IMR-90 (cell line): ENCODE results near the gene HGFAC. TPM values are rescaled to one million over a fixed set of nuclear protein-coding genes. Genes with fewer than 3 reads are reported as not detected.

Experiments used
- ATAC-seq: fragments of 200-7000 bp; cut with Tn5 transposase; 2 replicates; pipeline ENCODE4 v1.9.1; 2020; ENCODE audit warnings: low read depth, mild to moderate bottlenecking, moderate library complexity
- BruUV-seq: library from RNA; stranded (reverse); fragments of 400-500 nt; replicated peaks from 2 replicates; lab custom pipeline; 2021; lab: Mats Ljungman, UMichigan
- CTCF ChIA-PET: fragments of 300-600 bp; formaldehyde crosslinking; extraction: SDS; loops from one replicate; lab custom pipeline; 2021; ENCODE audit warnings: antibody characterized with exemption; lab: Yijun Ruan, JAX
- POLR2A ChIA-PET: fragments of 300-600 bp; sonication (Branson Sonifier 250); formaldehyde crosslinking; loops from one replicate; lab custom pipeline; 2022; ENCODE audit warnings: antibody characterized with exemption; ENCODE audit not compliant: unreplicated experiment; lab: Charles Lee
- DNase-seq: peaks from one replicate; pipeline ENCODE4 v3.0.0; 2013
- H2AFZ ChIP-seq: replicated peaks from 2 replicates; pipeline ENCODE3; 2013; ENCODE audit warnings: low read length, mild to moderate bottlenecking; ENCODE audit not compliant: poor library complexity
- H2AK5ac ChIP-seq: 2 replicates; pipeline ENCODE4 v1.6.1; 2013; ENCODE audit warnings: low read depth, low read length, inconsistent platforms
- H2AK9ac ChIP-seq: replicated peaks from 2 replicates; pipeline ENCODE3; 2013; ENCODE audit warnings: mild to moderate bottlenecking, low read depth, low read length, moderate library complexity; ENCODE audit not compliant: poor library complexity
- H2BK120ac ChIP-seq: 2 replicates; pipeline ENCODE4 v1.6.1; 2013; ENCODE audit warnings: low read depth, low read length, inconsistent platforms
- H2BK15ac ChIP-seq: 3 replicates; pipeline ENCODE4 v1.6.1; 2013; ENCODE audit warnings: low read depth, low read length, inconsistent platforms
- H2BK20ac ChIP-seq: 2 replicates; pipeline ENCODE4 v1.6.1; 2013; ENCODE audit warnings: low read depth, mild to moderate bottlenecking, inconsistent platforms, low read length, moderate library complexity
- H2BK5ac ChIP-seq: 2 replicates; pipeline ENCODE4 v1.6.1; 2013; ENCODE audit warnings: mild to moderate bottlenecking, low read depth, low read length, inconsistent platforms; ENCODE audit not compliant: poor library complexity, severe bottlenecking
- H3K14ac ChIP-seq: replicated peaks from 2 replicates; pipeline ENCODE4 v1.6.1; 2013; ENCODE audit warnings: low read depth, low read length, inconsistent platforms
- H3K18ac ChIP-seq: 2 replicates; pipeline ENCODE4 v1.6.1; 2013; ENCODE audit warnings: low read depth, low read length, control low read depth
- H3K23ac ChIP-seq: 2 replicates; pipeline ENCODE4 v1.6.1; 2013; ENCODE audit warnings: low read depth, low read length, inconsistent platforms
- H3K27ac ChIP-seq: 2 replicates; pipeline ENCODE4 v1.5.1; 2013; ENCODE audit warnings: mild to moderate bottlenecking, control low read depth, low read length; ENCODE audit not compliant: insufficient read depth
- H3K27me3 ChIP-seq: 2 replicates; pipeline ENCODE4 v1.6.1; 2013; ENCODE audit warnings: low read length; ENCODE audit not compliant: control insufficient read depth, insufficient read depth
- H3K36me3 ChIP-seq: 2 replicates; pipeline ENCODE4 v1.6.1; 2013; ENCODE audit warnings: low read length, mixed read lengths; ENCODE audit not compliant: control insufficient read depth, insufficient read depth
- H3K4ac ChIP-seq: 2 replicates; pipeline ENCODE4 v1.6.1; 2013; ENCODE audit warnings: low read depth, low read length, inconsistent platforms
- H3K4me1 ChIP-seq: 2 replicates; pipeline ENCODE4 v1.6.1; 2013; ENCODE audit warnings: low read length, mixed read lengths; ENCODE audit not compliant: control insufficient read depth, insufficient read depth
- H3K4me2 ChIP-seq: 2 replicates; pipeline ENCODE4 v1.6.1; 2013; ENCODE audit warnings: low read depth, mild to moderate bottlenecking, control low read depth, low read length, moderate library complexity
- H3K4me3 ChIP-seq: 2 replicates; pipeline ENCODE4 v1.5.1; 2013; ENCODE audit warnings: low read depth, mild to moderate bottlenecking, control low read depth, low read length, moderate library complexity; ENCODE audit not compliant: insufficient read depth
- H3K56ac ChIP-seq: 2 replicates; pipeline ENCODE4 v1.6.1; 2013; ENCODE audit warnings: low read length, inconsistent platforms; ENCODE audit not compliant: insufficient read depth; ENCODE audit errors: extremely low read depth
- H3K79me1 ChIP-seq, 2 experiments: 2 replicates each; pipeline ENCODE4 v1.6.1; 2013; ENCODE audit warnings: low read length in 2 of 2, inconsistent platforms in 1 of 2, low read depth in 1 of 2
- H3K9ac ChIP-seq: 2 replicates; pipeline ENCODE4 v1.6.1; 2013; ENCODE audit warnings: low read depth, low read length, control low read depth
- H3K9me1 ChIP-seq: 2 replicates; pipeline ENCODE4 v1.6.1; 2013; ENCODE audit warnings: low read length, inconsistent platforms; ENCODE audit not compliant: insufficient read depth
- H3K9me3 ChIP-seq: 2 replicates; pipeline ENCODE4 v1.6.1; 2013; ENCODE audit warnings: low read length; ENCODE audit not compliant: control insufficient read depth, insufficient read depth
- H4K20me1 ChIP-seq: 2 replicates; pipeline ENCODE4 v1.6.1; 2013; ENCODE audit warnings: low read length, inconsistent platforms; ENCODE audit not compliant: insufficient read depth
- H4K5ac ChIP-seq: 2 replicates; pipeline ENCODE4 v1.6.1; 2013; ENCODE audit warnings: mild to moderate bottlenecking, low read depth, low read length, control low read depth
- H4K8ac ChIP-seq, 2 experiments: 2 replicates each; pipeline ENCODE4 v1.6.1; 2013; ENCODE audit warnings: low read depth in 2 of 2, low read length in 2 of 2, control low read depth in 1 of 2, inconsistent platforms in 1 of 2
- H4K91ac ChIP-seq: 2 replicates; pipeline ENCODE4 v1.6.1; 2013; ENCODE audit warnings: low read depth, low read length, inconsistent platforms; ENCODE audit not compliant: insufficient read depth
- BHLHE40 ChIP-seq: fragments of 150-350 bp; IDR thresholded peaks from 2 replicates; pipeline ENCODE4 v1.6.1; 2016; ENCODE audit warnings: mild to moderate bottlenecking, low read depth, low read length
- CEBPB ChIP-seq: IDR thresholded peaks from 2 replicates; pipeline ENCODE4 v1.6.1; 2012; ENCODE audit warnings: low read depth, low read length, improper control_type of control experiment
- CHD1 ChIP-seq: IDR thresholded peaks from 2 replicates; pipeline ENCODE4 v1.6.1; 2012; ENCODE audit warnings: low read depth, low read length, improper control_type of control experiment
- FOS ChIP-seq: fragments of 150-350 bp; IDR thresholded peaks from 2 replicates; pipeline ENCODE4 v1.6.1; 2016; ENCODE audit warnings: low read depth, low read length
- MAFK ChIP-seq: IDR thresholded peaks from 2 replicates; pipeline ENCODE4 v1.6.1; 2012; ENCODE audit warnings: low read depth, low read length, improper control_type of control experiment
- MXI1 ChIP-seq: IDR thresholded peaks from 2 replicates; pipeline ENCODE4 v1.6.1; 2012; ENCODE audit warnings: low read depth, mild to moderate bottlenecking, low read length, moderate library complexity, borderline replicate concordance
- NFE2L2 ChIP-seq: fragments of 150-350 bp; IDR thresholded peaks from 2 replicates; pipeline ENCODE4 v1.6.1; 2016; ENCODE audit warnings: low read depth, mild to moderate bottlenecking, low read length
- POLR2A ChIP-seq: IDR thresholded peaks from 2 replicates; pipeline ENCODE4 v1.6.1; 2012; ENCODE audit warnings: mild to moderate bottlenecking, low read depth, low read length
- RAD21 ChIP-seq: IDR thresholded peaks from 2 replicates; pipeline ENCODE4 v1.6.1; 2012; ENCODE audit warnings: low read length, improper control_type of control experiment
- RCOR1 ChIP-seq: IDR thresholded peaks from 2 replicates; pipeline ENCODE4 v1.6.1; 2012; ENCODE audit warnings: mild to moderate bottlenecking, low read length, improper control_type of control experiment; ENCODE audit not compliant: insufficient replicate concordance
- RFX5 ChIP-seq: IDR thresholded peaks from 2 replicates; pipeline ENCODE4 v1.8.0; 2012; ENCODE audit warnings: low read depth, mild to moderate bottlenecking, low read length, moderate library complexity
- WGBS, 2 experiments: methylation state at CpG; one replicate each; pipeline versions ENCODE4 v1.1.5 to v1.1.7; 2013; ENCODE audit warnings: missing lambda C conversion rate in 2 of 2; ENCODE audit not compliant: insufficient read length in 1 of 2; ENCODE audit errors: extremely low coverage in 2 of 2; 5-methylcytosine and 5-hydroxymethylcytosine counted together
- dilution Hi-C: fragments of 300-500 bp; cut with HindIII; formaldehyde crosslinking; loops from one replicate; pipeline ENCODE4 v1.14.3; 2018; ENCODE audit warnings: low sequenced_read_pairs; ENCODE audit not compliant: unreplicated experiment
- in situ Hi-C: fragments of 300-500 bp; cut with MboI; formaldehyde crosslinking; loops from 3 replicates; pipeline ENCODE4 v1.14.3; 2019; ENCODE audit warnings: low sequenced_read_pairs, inconsistent platforms, mixed read lengths
- intact Hi-C: fragments of 100-400 bp; cut with micrococcal nuclease; formaldehyde crosslinking; loops from 2 replicates; pipeline ENCODE4 v1.10.0; 2022
- polyA plus RNA-seq, 3 experiments: library from polyadenylated mRNA; depleted of rRNA; stranded (reverse); fragments of >200 nt; gene quantifications; 2 replicates each; pipeline ENCODE4 v1.2.3, GENCODE V29; 2012; ENCODE audit warnings: low replicate concordance in 1 of 3
- total RNA-seq: library from RNA; depleted of rRNA; stranded (reverse); fragments of >200 nt; gene quantifications from 2 replicates; pipeline ENCODE4 v1.2.3, GENCODE V29; 2012
- TF ChIP-seq, protein P1 (sequence below): fragments of 150-350 bp; IDR thresholded peaks from 2 replicates; pipeline ENCODE4 v1.6.1; 2016; ENCODE audit warnings: low read depth, mild to moderate bottlenecking, low read length, moderate library complexity, borderline replicate concordance
- TF ChIP-seq, protein P2 (sequence below): conservative IDR thresholded peaks from 2 replicates; pipeline ENCODE4 v1.5.1; 2012; ENCODE audit warnings: mild to moderate bottlenecking, low read depth, low read length, improper control_type of control experiment
- TF ChIP-seq, protein P3 (sequence below): fragments of 150-350 bp; IDR thresholded peaks from 2 replicates; pipeline ENCODE4 v1.6.1; 2017; ENCODE audit warnings: mild to moderate bottlenecking, antibody characterized with exemption, low read length, low read depth

Gene HGFAC
- total and polyA plus RNA-seq, 2 of the 4 experiments (the other 2 are of a cell fraction) = 0.05 TPM; not detected in 1

DNA sequence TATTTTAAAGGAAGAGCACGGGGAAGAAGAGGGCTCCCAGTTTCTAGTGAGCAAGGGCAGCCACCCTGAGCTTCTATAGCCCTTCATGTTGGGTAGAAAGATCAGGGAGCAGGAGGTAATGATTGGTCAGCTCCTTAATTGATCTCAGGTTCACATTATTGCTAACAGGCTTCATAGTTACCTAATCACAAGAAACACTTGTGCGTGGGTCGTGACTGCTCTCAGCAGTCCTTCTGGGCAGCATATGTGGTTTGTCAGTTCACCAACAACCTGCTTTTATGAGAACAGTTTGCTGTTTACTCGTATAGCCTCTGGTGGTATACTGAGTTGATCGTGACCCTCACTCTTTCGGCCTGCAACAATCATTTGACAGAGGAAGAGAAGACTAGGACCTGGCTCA, 16.6 kb downstream of the HGFAC start:
- Histone ChIP-seq H2AK5ac (no peak overlapping the region), H3K27ac (no peak overlapping the region), H3K36me3 (no peaks in the 10 kb centered on the region), H3K4me2 (no peak overlapping the region), H2BK5ac (no peak overlapping the region), H3K18ac (no peak overlapping the region), H4K91ac (no peak overlapping the region), H3K9me1 (no peaks in the 10 kb centered on the region), H3K79me1 (no peaks in the 10 kb centered on the region), H2BK15ac (no peak overlapping the region), H3K56ac (no peak overlapping the region), H4K8ac (no peak overlapping the region), H2AK9ac (no peak overlapping the region), H3K23ac (no peak overlapping the region), H2BK120ac (no peak overlapping the region), H3K4ac (no peak overlapping the region), H3K9ac (no peak overlapping the region), H4K20me1 (no peaks in the 10 kb centered on the region), H2BK20ac (no peak overlapping the region), H4K5ac (no peak overlapping the region), H2AFZ (no peak overlapping the region), H3K4me1 (no peaks in the 10 kb centered on the region), H3K4me3 (no peak overlapping the region), H3K27me3 (peaks cover 33% of the 10 kb centered on the region), H3K14ac (no peak overlapping the region), H3K9me3 (peaks cover 9% of the 10 kb centered on the region)
- in situ Hi-C loops (no loop called here), dilution Hi-C loops (no loop called here), intact Hi-C loops (no loop called here)
- no peak for ATAC-seq
- POLR2A ChIA-PET = no interaction called here
- BruUV-seq = no TSS peak
- TF ChIP-seq, protein P1, sequence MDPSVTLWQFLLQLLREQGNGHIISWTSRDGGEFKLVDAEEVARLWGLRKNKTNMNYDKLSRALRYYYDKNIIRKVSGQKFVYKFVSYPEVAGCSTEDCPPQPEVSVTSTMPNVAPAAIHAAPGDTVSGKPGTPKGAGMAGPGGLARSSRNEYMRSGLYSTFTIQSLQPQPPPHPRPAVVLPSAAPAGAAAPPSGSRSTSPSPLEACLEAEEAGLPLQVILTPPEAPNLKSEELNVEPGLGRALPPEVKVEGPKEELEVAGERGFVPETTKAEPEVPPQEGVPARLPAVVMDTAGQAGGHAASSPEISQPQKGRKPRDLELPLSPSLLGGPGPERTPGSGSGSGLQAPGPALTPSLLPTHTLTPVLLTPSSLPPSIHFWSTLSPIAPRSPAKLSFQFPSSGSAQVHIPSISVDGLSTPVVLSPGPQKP = no peak
- no peak for TF ChIP-seq RAD21
- TF ChIP-seq POLR2A = no peak
- no peak for TF ChIP-seq MAFK
- TF ChIP-seq MXI1 = no peak
- TF ChIP-seq RFX5 = no peak
- TF ChIP-seq, protein P2, sequence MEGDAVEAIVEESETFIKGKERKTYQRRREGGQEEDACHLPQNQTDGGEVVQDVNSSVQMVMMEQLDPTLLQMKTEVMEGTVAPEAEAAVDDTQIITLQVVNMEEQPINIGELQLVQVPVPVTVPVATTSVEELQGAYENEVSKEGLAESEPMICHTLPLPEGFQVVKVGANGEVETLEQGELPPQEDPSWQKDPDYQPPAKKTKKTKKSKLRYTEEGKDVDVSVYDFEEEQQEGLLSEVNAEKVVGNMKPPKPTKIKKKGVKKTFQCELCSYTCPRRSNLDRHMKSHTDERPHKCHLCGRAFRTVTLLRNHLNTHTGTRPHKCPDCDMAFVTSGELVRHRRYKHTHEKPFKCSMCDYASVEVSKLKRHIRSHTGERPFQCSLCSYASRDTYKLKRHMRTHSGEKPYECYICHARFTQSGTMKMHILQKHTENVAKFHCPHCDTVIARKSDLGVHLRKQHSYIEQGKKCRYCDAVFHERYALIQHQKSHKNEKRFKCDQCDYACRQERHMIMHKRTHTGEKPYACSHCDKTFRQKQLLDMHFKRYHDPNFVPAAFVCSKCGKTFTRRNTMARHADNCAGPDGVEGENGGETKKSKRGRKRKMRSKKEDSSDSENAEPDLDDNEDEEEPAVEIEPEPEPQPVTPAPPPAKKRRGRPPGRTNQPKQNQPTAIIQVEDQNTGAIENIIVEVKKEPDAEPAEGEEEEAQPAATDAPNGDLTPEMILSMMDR = no peak
- no peak for TF ChIP-seq NFE2L2
- no peak for TF ChIP-seq RCOR1
- no peak for TF ChIP-seq BHLHE40
- TF ChIP-seq CEBPB = no peak
- TF ChIP-seq, protein P3, sequence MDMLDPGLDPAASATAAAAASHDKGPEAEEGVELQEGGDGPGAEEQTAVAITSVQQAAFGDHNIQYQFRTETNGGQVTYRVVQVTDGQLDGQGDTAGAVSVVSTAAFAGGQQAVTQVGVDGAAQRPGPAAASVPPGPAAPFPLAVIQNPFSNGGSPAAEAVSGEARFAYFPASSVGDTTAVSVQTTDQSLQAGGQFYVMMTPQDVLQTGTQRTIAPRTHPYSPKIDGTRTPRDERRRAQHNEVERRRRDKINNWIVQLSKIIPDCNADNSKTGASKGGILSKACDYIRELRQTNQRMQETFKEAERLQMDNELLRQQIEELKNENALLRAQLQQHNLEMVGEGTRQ = no peak
- no peak for TF ChIP-seq FOS
- TF ChIP-seq CHD1 = no peak
- CTCF ChIA-PET = no interaction called here
- DNase-seq = no peak
- WGBS, 2 experiments = 89% methylated on average over 3 of the region's 6 CpGs; no CpG with 5 or more reads in 1 of the 2 experiments
